Activated T-helper 1 cell treated with anti-CD3 and anti-CD28 coated beads, Interleukin-12 subunit alpha, Interleukin-12 subunit beta, Interleukin-2, Interleukin-4 antibody, amounts not matched to agents 30 ng/mL and 10 ng/mL and 1 ng/mL, durations not matched to agents 14 hours and 24 hours and 36 hours (primary cell): Measurements from ENCODE around the gene GLDN. TPM values are rescaled to one million over a fixed set of nuclear protein-coding genes. Genes with fewer than 3 reads are reported as not detected.

Experiments
- DNase-seq: peaks from one replicate; pipeline ENCODE4 v3.0.0; 2021; ENCODE audit warnings: low spot score
- H3K27ac Mint-ChIP-seq: one replicate; pipeline ENCODE4 v1.8.0; 2021; ENCODE audit warnings: mild to moderate bottlenecking, mixed read lengths
- H3K27me3 Mint-ChIP-seq: one replicate; pipeline ENCODE4 v1.8.0; 2022; ENCODE audit warnings: mild to moderate bottlenecking, moderate library complexity, mixed read lengths; ENCODE audit not compliant: insufficient read depth
- H3K36me3 Mint-ChIP-seq: one replicate; pipeline ENCODE4 v1.8.0; 2021; ENCODE audit warnings: low read depth, mixed read lengths
- H3K4me1 Mint-ChIP-seq: one replicate; pipeline ENCODE4 v1.8.0; 2021; ENCODE audit warnings: low read depth, mixed read lengths
- H3K4me3 Mint-ChIP-seq: one replicate; pipeline ENCODE4 v1.8.0; 2021; ENCODE audit warnings: mild to moderate bottlenecking, moderate library complexity, mixed read lengths
- H3K9me3 Mint-ChIP-seq: one replicate; pipeline ENCODE4 v1.8.0; 2021; ENCODE audit warnings: mixed read lengths
- intact Hi-C: fragments of 100-400 bp; cut with micrococcal nuclease; formaldehyde crosslinking; loops from one replicate; pipeline ENCODE4 v1.15.1; 2024
- total RNA-seq: library from RNA; stranded (reverse); gene quantifications from 2 replicates; pipeline ENCODE4 v1.2.3, GENCODE V29; 2022

GLDN gene
- total RNA-seq, 1 donor from 2014 or later: not detected

- Mint-ChIP-seq H3K9me3 (no peaks in the 10 kb centered on the region), H3K27me3 (peaks cover 4% of the 10 kb centered on the region), H3K36me3 (no peaks in the 10 kb centered on the region), H3K4me3 (no peak overlapping the region), H3K27ac (no peak overlapping the region), H3K4me1 (no peaks in the 10 kb centered on the region)
- intact Hi-C loops: no loop called here
- no peak for DNase-seq
Observed at GRCh38 chr15:51314391-51315337, 26.8 kb upstream of the GLDN start.

DNA sequence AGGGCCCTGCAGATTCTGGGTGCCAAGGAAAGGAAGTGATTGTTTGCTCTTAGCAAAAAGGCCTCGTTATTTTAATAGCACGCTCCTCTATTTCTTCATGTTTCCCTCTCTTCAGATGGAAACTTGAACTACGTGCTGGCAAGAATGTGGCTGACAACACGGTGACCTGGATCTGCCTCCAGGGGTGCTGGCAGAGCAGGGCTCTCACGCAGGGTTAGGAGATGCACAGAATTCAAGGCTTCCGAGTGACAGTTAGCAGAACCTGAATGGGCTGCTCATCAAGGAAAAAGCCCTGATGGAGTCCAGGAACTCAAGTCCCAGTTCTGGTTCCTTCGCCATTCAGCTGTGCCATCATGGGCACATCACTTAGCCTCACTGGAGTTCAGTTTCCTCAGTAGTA, 25.7 kb upstream of the GLDN start:
- H3K9me3 Mint-ChIP-seq: no peaks in the 10 kb centered on the region
- no peaks in the 10 kb centered on the region for H3K4me1 Mint-ChIP-seq
- DNase-seq: no peak
- no peak overlapping the region for H3K4me3 Mint-ChIP-seq
- intact Hi-C loops: no loop called here
- H3K27me3 Mint-ChIP-seq: peaks cover 4% of the 10 kb centered on the region
- H3K36me3 Mint-ChIP-seq: no peaks in the 10 kb centered on the region
- no peak overlapping the region for H3K27ac Mint-ChIP-seq

GRCh38 chr15:51316636-51317035, 24.8 kb upstream of the GLDN start:
- H3K4me1 Mint-ChIP-seq: no peaks in the 10 kb centered on the region

GRCh38 chr15:51318382-51319150, 22.9 kb upstream of the GLDN start:
- Mint-ChIP-seq H3K27ac (no peak overlapping the region), H3K27me3 (peaks cover 4% of the 10 kb centered on the region), H3K4me1 (no peaks in the 10 kb centered on the region), H3K4me3 (no peak overlapping the region), H3K9me3 (no peaks in the 10 kb centered on the region), H3K36me3 (no peaks in the 10 kb centered on the region)
- DNase-seq: no peak
- intact Hi-C loops: no loop called here

More at GRCh38 chr15:51316636-51317035, 24.8 kb upstream of the GLDN start:
- Mint-ChIP-seq H3K36me3 (no peaks in the 10 kb centered on the region), H3K9me3 (no peaks in the 10 kb centered on the region), H3K27ac (no peak overlapping the region), H3K27me3 (peaks cover 4% of the 10 kb centered on the region), H3K4me3 (no peak overlapping the region)
- intact Hi-C loops: no loop called here
- DNase-seq: no peak

GRCh38 chr15:51319539-51319938, 21.9 kb upstream of the GLDN start:
- intact Hi-C loops: no loop called here
- no peaks in the 10 kb centered on the region for H3K36me3 Mint-ChIP-seq
- H3K4me3 Mint-ChIP-seq: no peak overlapping the region
- no peaks in the 10 kb centered on the region for H3K4me1 Mint-ChIP-seq
- DNase-seq: no peak
- H3K9me3 Mint-ChIP-seq: no peaks in the 10 kb centered on the region
- no peak overlapping the region for H3K27ac Mint-ChIP-seq
- peaks cover 4% of the 10 kb centered on the region for H3K27me3 Mint-ChIP-seq

- Mint-ChIP-seq H3K4me3 (no peak overlapping the region), H3K4me1 (no peaks in the 10 kb centered on the region), H3K27ac (no peak overlapping the region), H3K36me3 (no peaks in the 10 kb centered on the region), H3K27me3 (peaks cover 4% of the 10 kb centered on the region), H3K9me3 (no peaks in the 10 kb centered on the region)
- intact Hi-C loops: no loop called here
- DNase-seq: no peak
Observed at GRCh38 chr15:51320843-51321242, 20.6 kb upstream of the GLDN start.

GRCh38 chr15:51321316-51321715, 20.1 kb upstream of the GLDN start:
- Mint-ChIP-seq H3K27ac (no peak overlapping the region), H3K27me3 (peaks cover 4% of the 10 kb centered on the region), H3K36me3 (no peaks in the 10 kb centered on the region), H3K9me3 (no peaks in the 10 kb centered on the region), H3K4me1 (no peaks in the 10 kb centered on the region), H3K4me3 (no peak overlapping the region)
- no peak for DNase-seq
- intact Hi-C loops: no loop called here

- Mint-ChIP-seq H3K27ac (no peak overlapping the region), H3K4me3 (no peak overlapping the region), H3K27me3 (peaks cover 5% of the 10 kb centered on the region), H3K36me3 (no peaks in the 10 kb centered on the region), H3K9me3 (no peaks in the 10 kb centered on the region), H3K4me1 (no peaks in the 10 kb centered on the region)
- intact Hi-C loops: no loop called here
- DNase-seq: no peak
Observed at GRCh38 chr15:51322621-51323296, 18.7 kb upstream of the GLDN start.

DNA sequence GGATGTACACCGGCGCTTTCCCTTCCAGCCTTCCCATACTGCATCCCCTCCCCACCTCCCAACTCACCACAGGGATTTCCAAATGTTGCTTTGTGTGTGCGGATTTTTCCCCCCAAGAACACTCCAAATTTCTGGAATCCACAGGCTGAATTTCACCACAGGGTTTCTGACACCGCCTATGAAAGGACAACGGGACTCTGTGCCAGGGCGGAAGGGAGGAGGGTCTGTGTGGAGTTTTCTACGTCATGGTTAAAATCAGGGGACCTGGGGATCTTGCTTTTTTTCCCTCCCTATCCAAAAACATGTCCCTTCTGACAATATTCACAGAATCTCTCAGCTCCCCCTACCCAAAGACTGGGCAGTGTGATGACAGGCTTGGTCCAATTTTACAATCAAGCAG, 17.7 kb upstream of the GLDN start:
- intact Hi-C loops: no loop called here
- DNase-seq: no peak
- H3K27ac Mint-ChIP-seq: no peak overlapping the region
- H3K27me3 Mint-ChIP-seq: peaks cover 6% of the 10 kb centered on the region
- H3K9me3 Mint-ChIP-seq: no peaks in the 10 kb centered on the region
- H3K4me1 Mint-ChIP-seq: no peaks in the 10 kb centered on the region
- no peak overlapping the region for H3K4me3 Mint-ChIP-seq
- no peaks in the 10 kb centered on the region for H3K36me3 Mint-ChIP-seq

DNA sequence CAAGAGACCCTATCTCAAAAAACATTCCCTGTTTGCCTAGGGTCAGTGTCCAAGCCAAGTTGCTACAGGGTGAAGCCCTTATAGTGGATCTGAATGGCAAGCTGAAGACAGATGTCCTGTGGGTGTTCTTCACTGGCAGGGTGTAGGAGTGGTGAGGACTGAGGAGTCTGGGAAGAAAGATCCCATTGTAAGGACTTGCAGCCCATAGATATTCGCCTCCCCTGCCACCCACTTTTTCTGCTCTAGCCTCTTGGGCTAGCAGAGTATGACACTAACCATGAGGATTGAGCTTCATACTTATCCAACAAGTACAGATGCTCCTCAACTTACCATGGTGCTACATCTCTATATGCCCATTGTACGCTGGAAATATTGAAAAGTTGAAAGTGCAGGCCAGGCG, 16.3 kb upstream of the GLDN start:
- no peak for DNase-seq
- Mint-ChIP-seq H3K36me3 (no peaks in the 10 kb centered on the region), H3K4me3 (no peak overlapping the region), H3K9me3 (no peaks in the 10 kb centered on the region), H3K4me1 (no peaks in the 10 kb centered on the region), H3K27me3 (peaks cover 3% of the 10 kb centered on the region), H3K27ac (no peak overlapping the region)
- intact Hi-C loops: no loop called here

DNA sequence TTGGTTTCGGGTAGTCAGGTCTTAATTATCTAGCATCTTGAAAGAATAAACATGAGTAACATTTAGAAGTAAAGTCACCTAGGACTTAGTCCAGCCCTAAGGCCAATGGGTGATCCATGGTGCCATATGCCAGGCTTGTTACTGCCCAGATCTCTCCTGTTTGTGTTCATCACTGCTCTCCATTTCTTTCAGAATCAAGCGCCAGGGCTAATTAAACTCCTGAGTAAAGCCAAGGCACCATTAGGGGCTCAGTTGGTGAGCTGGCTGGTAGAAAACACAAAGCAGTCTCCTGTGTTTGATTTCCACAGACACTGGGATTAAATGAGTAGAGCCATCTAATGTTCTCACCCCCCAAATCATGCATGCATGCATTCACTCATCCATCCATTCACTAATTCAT, 14.4 kb upstream of the GLDN start:
- no peaks in the 10 kb centered on the region for H3K36me3 Mint-ChIP-seq
- no peaks in the 10 kb centered on the region for H3K4me1 Mint-ChIP-seq
- no peak for DNase-seq
- H3K9me3 Mint-ChIP-seq: no peaks in the 10 kb centered on the region
- intact Hi-C loops: no loop called here
- H3K27me3 Mint-ChIP-seq: peaks cover 3% of the 10 kb centered on the region
- H3K27ac Mint-ChIP-seq: no peak overlapping the region
- no peak overlapping the region for H3K4me3 Mint-ChIP-seq

GRCh38 chr15:51328926-51329325, 12.5 kb upstream of the GLDN start:
- H3K4me3 Mint-ChIP-seq: no peak overlapping the region
- no peaks in the 10 kb centered on the region for H3K36me3 Mint-ChIP-seq
- H3K4me1 Mint-ChIP-seq: no peaks in the 10 kb centered on the region
- H3K27me3 Mint-ChIP-seq: peaks cover 5% of the 10 kb centered on the region
- no peak for DNase-seq
- intact Hi-C loops: no loop called here
- H3K9me3 Mint-ChIP-seq: no peaks in the 10 kb centered on the region
- H3K27ac Mint-ChIP-seq: no peak overlapping the region

DNA sequence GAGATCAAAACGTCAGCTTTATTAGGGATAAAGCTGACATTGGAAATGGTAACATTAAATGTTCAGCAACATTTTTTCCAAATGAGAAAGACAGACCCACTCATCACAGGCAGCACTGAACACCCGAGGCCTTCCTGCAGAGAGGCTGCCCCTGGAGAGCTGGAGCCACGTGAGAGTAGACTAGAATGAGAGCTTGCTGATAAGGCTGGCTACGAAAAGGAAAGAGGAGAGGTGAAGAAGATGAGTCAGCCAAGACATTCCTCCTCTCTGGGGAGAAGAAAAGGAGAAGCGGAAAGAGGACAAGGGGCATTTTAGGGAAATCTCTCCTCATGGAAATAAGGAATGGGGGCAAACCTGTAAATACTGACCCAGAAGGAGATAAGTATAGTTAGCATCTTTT, 10.3 kb upstream of the GLDN start:
- H3K36me3 Mint-ChIP-seq: no peaks in the 10 kb centered on the region
- intact Hi-C loops: no loop called here
- H3K4me3 Mint-ChIP-seq: no peak overlapping the region
- no peaks in the 10 kb centered on the region for H3K4me1 Mint-ChIP-seq
- DNase-seq: no peak
- no peaks in the 10 kb centered on the region for H3K9me3 Mint-ChIP-seq
- H3K27me3 Mint-ChIP-seq: peaks cover 5% of the 10 kb centered on the region
- H3K27ac Mint-ChIP-seq: no peak overlapping the region
